ENCODE data around the gene RRAGD. TPM values are rescaled to one million over a fixed set of nuclear protein-coding genes. Genes with fewer than 3 reads are reported as not detected.

Gene RRAGD
- total and polyA plus RNA-seq, 2 of the 8 experiments (the other 6 are each of a cell fraction or from before 2014, with no cell fraction given): 7.2 to 30.8 TPM

DNA sequence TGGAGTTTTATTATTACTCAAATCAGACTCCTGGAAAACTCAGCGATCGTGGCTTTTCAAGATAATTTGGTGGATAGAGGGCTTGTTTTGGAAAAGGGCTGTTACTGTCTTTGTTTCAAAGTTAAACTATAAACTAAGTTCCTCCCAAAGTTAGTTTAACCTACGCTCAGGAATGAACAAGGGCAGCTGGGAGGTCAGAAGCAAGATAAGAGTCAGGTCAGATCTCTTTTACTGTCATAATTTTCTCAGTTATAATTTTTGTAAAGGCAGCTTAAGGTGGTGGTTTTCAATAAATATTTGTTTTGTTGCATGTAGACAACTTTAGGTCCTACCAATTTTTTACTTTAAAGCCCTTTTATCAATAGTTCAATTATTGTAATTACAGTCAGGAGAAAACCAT, 87.8 kb downstream of the RRAGD start (continued):
- TF ChIP-seq, protein P1, sequence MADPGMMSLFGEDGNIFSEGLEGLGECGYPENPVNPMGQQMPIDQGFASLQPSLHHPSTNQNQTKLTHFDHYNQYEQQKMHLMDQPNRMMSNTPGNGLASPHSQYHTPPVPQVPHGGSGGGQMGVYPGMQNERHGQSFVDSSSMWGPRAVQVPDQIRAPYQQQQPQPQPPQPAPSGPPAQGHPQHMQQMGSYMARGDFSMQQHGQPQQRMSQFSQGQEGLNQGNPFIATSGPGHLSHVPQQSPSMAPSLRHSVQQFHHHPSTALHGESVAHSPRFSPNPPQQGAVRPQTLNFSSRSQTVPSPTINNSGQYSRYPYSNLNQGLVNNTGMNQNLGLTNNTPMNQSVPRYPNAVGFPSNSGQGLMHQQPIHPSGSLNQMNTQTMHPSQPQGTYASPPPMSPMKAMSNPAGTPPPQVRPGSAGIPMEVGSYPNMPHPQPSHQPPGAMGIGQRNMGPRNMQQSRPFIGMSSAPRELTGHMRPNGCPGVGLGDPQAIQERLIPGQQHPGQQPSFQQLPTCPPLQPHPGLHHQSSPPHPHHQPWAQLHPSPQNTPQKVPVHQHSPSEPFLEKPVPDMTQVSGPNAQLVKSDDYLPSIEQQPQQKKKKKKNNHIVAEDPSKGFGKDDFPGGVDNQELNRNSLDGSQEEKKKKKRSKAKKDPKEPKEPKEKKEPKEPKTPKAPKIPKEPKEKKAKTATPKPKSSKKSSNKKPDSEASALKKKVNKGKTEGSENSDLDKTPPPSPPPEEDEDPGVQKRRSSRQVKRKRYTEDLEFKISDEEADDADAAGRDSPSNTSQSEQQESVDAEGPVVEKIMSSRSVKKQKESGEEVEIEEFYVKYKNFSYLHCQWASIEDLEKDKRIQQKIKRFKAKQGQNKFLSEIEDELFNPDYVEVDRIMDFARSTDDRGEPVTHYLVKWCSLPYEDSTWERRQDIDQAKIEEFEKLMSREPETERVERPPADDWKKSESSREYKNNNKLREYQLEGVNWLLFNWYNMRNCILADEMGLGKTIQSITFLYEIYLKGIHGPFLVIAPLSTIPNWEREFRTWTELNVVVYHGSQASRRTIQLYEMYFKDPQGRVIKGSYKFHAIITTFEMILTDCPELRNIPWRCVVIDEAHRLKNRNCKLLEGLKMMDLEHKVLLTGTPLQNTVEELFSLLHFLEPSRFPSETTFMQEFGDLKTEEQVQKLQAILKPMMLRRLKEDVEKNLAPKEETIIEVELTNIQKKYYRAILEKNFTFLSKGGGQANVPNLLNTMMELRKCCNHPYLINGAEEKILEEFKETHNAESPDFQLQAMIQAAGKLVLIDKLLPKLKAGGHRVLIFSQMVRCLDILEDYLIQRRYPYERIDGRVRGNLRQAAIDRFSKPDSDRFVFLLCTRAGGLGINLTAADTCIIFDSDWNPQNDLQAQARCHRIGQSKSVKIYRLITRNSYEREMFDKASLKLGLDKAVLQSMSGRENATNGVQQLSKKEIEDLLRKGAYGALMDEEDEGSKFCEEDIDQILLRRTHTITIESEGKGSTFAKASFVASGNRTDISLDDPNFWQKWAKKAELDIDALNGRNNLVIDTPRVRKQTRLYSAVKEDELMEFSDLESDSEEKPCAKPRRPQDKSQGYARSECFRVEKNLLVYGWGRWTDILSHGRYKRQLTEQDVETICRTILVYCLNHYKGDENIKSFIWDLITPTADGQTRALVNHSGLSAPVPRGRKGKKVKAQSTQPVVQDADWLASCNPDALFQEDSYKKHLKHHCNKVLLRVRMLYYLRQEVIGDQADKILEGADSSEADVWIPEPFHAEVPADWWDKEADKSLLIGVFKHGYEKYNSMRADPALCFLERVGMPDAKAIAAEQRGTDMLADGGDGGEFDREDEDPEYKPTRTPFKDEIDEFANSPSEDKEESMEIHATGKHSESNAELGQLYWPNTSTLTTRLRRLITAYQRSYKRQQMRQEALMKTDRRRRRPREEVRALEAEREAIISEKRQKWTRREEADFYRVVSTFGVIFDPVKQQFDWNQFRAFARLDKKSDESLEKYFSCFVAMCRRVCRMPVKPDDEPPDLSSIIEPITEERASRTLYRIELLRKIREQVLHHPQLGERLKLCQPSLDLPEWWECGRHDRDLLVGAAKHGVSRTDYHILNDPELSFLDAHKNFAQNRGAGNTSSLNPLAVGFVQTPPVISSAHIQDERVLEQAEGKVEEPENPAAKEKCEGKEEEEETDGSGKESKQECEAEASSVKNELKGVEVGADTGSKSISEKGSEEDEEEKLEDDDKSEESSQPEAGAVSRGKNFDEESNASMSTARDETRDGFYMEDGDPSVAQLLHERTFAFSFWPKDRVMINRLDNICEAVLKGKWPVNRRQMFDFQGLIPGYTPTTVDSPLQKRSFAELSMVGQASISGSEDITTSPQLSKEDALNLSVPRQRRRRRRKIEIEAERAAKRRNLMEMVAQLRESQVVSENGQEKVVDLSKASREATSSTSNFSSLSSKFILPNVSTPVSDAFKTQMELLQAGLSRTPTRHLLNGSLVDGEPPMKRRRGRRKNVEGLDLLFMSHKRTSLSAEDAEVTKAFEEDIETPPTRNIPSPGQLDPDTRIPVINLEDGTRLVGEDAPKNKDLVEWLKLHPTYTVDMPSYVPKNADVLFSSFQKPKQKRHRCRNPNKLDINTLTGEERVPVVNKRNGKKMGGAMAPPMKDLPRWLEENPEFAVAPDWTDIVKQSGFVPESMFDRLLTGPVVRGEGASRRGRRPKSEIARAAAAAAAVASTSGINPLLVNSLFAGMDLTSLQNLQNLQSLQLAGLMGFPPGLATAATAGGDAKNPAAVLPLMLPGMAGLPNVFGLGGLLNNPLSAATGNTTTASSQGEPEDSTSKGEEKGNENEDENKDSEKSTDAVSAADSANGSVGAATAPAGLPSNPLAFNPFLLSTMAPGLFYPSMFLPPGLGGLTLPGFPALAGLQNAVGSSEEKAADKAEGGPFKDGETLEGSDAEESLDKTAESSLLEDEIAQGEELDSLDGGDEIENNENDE (IDR thresholded peaks at IDR 0.05; ENCODE audit: insufficient replicate concordance, low read length): no peak
- no peak for TF ChIP-seq RXRA (IDR thresholded peaks at IDR 0.05; ENCODE audit: insufficient read depth, low read depth, low read length)
- no peak for TF ChIP-seq POU5F1 (IDR thresholded peaks at IDR 0.05; ENCODE audit: low read depth, low read length)
- TF ChIP-seq, protein P2, sequence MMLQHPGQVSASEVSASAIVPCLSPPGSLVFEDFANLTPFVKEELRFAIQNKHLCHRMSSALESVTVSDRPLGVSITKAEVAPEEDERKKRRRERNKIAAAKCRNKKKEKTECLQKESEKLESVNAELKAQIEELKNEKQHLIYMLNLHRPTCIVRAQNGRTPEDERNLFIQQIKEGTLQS (IDR thresholded peaks at IDR 0.05; ENCODE audit: insufficient read depth, low read depth, low read length): no peak
- TF ChIP-seq TCF12 (IDR thresholded peaks at IDR 0.05; ENCODE audit: low read depth, low read length): no peak
- TF ChIP-seq RFX5 (IDR thresholded peaks at IDR 0.05; ENCODE audit: borderline replicate concordance, low read depth, low read length): no peak
- TF ChIP-seq SUZ12 (IDR thresholded peaks at IDR 0.05; ENCODE audit: low read length): no peak
- no peak for TF ChIP-seq CHD1 (IDR thresholded peaks at IDR 0.05; ENCODE audit: low read depth, low read length)
